ENCODE results near the gene BCL11B.

Gene BCL11B

DNA sequence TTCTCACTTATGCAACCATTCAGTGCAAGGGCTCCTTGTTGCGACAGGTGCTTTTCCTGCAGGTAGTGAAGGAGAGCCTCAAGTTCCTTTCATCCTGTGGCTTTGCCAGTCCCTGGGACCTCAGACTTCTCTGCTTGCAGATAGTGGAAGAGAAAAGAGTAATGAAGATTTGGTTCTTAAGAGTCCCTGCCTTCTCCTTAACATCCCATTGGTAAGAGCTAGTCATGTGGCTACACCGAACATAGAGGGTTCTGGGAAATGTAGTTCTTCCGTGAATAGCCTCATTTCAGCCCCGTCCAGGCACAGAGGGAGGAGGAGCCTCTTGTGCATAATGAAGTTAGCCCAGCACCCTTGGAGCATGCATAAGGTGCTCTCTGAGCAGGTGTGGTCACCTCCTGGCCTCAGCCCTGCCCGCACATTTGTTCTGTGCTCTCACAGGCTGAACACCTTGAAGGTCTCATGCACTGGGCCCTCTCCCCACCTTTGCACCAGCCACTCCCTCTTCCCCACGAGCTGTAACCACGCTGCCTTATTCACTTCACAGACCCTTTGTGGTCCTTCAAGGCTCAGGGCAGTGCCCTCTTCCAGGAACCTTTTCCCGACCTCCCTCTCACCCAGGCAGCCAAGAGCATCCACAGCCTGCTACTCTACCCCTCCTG, 134.0 kb downstream of the BCL11B start:
- TF ChIP-seq, protein P1, sequence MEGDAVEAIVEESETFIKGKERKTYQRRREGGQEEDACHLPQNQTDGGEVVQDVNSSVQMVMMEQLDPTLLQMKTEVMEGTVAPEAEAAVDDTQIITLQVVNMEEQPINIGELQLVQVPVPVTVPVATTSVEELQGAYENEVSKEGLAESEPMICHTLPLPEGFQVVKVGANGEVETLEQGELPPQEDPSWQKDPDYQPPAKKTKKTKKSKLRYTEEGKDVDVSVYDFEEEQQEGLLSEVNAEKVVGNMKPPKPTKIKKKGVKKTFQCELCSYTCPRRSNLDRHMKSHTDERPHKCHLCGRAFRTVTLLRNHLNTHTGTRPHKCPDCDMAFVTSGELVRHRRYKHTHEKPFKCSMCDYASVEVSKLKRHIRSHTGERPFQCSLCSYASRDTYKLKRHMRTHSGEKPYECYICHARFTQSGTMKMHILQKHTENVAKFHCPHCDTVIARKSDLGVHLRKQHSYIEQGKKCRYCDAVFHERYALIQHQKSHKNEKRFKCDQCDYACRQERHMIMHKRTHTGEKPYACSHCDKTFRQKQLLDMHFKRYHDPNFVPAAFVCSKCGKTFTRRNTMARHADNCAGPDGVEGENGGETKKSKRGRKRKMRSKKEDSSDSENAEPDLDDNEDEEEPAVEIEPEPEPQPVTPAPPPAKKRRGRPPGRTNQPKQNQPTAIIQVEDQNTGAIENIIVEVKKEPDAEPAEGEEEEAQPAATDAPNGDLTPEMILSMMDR (IDR thresholded peaks at IDR 0.05; ENCODE audit: insufficient read depth, missing control alignments) = no peak
- DNase-seq (ENCODE audit: insufficient read length, low spot score) (no peak), FAIRE-seq (no peak)

DNA sequence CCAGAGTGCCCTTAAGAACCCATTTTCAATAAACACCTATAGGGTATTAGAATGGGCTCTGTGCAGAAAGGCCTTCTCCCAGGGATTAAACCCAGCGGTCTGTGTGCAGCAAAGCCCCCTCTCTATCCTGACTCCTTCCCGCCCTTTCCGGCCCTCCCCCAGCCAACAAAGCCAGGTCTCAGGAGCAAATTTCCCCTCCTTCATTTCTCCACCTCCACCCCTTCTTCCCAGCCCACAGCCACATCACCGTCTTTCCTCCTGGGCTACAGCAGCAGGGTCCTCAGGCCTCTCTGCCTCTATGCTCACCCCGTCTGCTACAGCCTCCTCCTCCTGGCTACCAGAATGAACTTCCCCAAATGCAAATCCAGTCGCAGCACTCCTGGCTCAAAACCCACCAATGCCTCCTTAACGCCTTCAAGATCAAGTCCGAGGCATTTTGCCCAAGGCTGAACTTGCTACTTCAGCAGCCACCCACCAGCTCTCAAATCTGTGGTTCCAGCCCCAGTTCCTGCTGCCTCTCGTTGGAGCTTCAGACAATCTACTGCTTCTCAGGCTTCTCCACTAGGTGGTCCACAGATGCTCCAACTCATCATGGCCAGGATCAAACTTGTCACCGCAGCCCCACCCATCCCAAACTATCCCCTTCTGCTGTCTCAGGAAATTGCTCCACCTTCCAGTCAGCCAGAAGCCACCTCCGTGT, 134.8 kb downstream of the BCL11B start:
- DNase-seq (ENCODE audit: insufficient read length, low spot score) = no peak
- TF ChIP-seq, protein P1 (IDR thresholded peaks at IDR 0.05; ENCODE audit: insufficient read depth, missing control alignments) = no peak
- no peak for FAIRE-seq

DNA sequence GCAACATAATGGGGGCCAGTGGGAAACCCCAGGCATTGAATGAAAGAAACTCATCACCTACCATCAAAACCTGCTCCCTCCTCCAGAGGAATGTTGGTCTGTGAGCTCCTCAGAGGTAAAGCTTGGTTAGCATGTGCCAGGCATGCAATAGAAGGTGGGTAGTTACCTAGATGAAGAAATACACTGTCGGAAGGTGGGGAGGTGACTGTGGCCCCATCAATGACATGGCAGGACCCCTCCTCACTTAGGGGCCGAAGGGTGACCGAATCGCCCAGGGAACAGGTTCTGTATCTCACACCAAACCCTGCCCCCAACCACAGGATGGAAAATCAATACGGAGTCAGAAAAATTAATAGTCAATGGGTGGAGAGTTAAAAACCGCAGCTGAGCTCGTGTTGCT, 135.6 kb downstream of the BCL11B start:
- TF ChIP-seq, protein P1 (IDR thresholded peaks at IDR 0.05; ENCODE audit: insufficient read depth, missing control alignments) = no peak
- no peak for FAIRE-seq
- DNase-seq (ENCODE audit: insufficient read length, low spot score) = no peak

DNA sequence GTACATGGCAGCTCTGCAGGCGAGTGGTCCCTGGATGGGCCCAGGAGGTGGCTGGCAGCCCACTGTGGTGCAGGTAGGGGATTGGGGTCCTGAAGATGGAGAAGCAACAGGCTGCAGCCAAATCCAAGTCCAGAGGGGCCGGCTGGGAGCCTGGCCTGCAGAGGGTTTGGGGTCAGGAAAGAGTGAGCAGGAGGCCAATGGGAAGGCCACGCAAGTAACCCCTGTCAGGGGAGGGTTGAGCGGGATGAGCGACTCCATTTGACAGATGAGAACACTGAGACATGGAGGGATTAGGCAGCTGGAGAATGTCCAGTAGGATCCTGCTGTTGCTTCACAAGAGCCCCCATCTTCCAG, 136.0 kb downstream of the BCL11B start:
- no peak for FAIRE-seq
- no peak for DNase-seq (ENCODE audit: insufficient read length, low spot score)
- TF ChIP-seq, protein P1 (IDR thresholded peaks at IDR 0.05; ENCODE audit: insufficient read depth, missing control alignments) = no peak

DNA sequence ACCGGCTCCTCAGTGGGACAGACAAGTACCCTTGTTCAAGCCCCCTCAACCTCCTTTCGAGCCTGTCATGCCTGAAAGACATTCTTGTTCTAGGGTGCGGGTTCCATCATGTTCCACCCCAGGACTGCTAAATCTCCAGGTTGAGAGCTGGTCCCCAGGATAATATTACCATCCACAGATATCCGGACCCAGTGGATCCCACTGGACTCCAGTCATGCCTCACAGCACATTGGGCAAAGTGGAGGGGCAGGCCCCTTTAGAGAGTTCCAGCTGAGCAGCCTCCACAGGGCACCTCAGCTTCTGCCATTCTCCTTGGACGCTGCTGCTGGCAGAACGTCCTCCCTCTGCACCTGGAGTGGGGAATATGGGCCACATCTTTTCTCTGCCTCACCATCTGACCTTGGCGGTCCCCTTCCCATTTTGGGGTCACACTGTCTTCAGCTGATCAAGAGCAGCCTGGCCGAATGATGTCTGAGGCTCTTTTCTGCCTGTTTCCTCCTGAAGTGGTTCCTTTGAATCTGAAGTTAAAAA, 137.4 kb downstream of the BCL11B start:
- TF ChIP-seq, protein P1 (IDR thresholded peaks at IDR 0.05; ENCODE audit: insufficient read depth, missing control alignments) = no peak
- DNase-seq (ENCODE audit: insufficient read length, low spot score) (no peak), FAIRE-seq (no peak)

DNA sequence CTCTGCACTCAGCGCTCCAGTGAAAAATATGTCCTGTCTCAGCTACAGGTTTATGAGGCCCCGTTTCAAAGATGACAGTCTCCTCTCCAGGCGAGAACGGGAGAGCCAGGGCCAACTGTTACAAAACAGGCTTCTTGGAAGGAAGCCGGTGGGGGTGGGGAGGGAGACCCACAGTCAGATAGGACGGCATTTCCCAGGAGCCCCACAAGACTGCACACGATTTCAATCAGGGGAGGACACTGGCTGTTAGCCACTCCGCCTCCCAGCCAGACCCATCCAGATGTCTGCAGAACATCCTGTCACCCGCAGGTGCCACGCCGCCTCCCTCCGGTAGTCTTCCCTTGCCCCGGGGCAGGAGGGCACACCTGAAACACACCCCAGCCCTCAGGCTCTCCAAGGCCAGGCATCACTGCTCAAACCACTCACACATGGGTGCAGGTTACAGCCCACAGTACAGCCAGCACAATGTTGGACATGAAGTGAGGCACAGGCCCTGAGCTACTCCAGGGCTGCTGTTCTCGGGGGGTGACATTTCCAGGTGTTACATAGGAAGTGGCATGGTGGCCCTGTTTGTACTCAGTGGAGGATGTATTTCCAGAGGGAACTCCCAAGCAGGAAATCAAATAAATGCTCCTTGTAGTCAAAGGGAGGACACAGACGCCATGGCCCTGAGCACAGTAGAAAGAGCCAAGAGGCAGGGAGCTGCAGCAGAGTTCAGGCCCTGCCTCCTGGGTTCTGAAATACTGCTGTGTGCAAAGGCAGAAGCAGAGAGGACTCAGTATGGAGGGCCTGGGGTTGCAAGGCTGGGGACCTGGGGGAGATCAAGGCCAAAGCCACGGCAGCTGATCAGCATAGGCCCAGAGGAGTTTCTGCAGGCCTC, 138.1 kb downstream of the BCL11B start:
- TF ChIP-seq, protein P1 (IDR thresholded peaks at IDR 0.05; ENCODE audit: insufficient read depth, missing control alignments) = no peak
- no peak for DNase-seq (ENCODE audit: insufficient read length, low spot score)
- FAIRE-seq = no peak

Measured in D721Med (cell line).